Astrocyte (in vitro differentiated cells and primary cell): ENCODE data around the gene TWSG1. TPM values are rescaled to one million over a fixed set of nuclear protein-coding genes. Genes with fewer than 3 reads are reported as not detected.
"Not testable (repeated sequence)": the region's sequence is repeated elsewhere in the genome, so short reads cannot be mapped to it uniquely, and the experiment has no call there.

Source experiments
- DNase-seq: peaks from one replicate; pipeline ENCODE4 v3.0.0-alpha.2; 2010; ENCODE audit warnings: low read depth
- FAIRE-seq: peaks from 2 replicates; lab custom pipeline; 2011; peaks lifted over from hg19 to GRCh38; lab: Jason Lieb, UNC
- H2AFZ ChIP-seq: 2 replicates; pipeline ENCODE4 v1.6.0; 2012; ENCODE audit warnings: low read depth, low read length, inconsistent platforms
- H3K27ac ChIP-seq: 2 replicates; pipeline ENCODE4 v1.5.1; 2011; ENCODE audit warnings: low read depth, low read length, inconsistent platforms
- H3K27me3 ChIP-seq: 2 replicates; pipeline ENCODE4 v1.6.0; 2011; ENCODE audit warnings: low read length, inconsistent platforms; ENCODE audit not compliant: insufficient read depth
- H3K36me3 ChIP-seq: 2 replicates; pipeline ENCODE4 v1.5.1; 2011; ENCODE audit warnings: low read length, inconsistent platforms; ENCODE audit not compliant: insufficient read depth
- H3K4me1 ChIP-seq: 2 replicates; pipeline ENCODE4 v1.5.1; 2011; ENCODE audit warnings: low read length, inconsistent platforms; ENCODE audit not compliant: insufficient read depth
- H3K4me2 ChIP-seq: 2 replicates; pipeline ENCODE4 v1.6.0; 2012; ENCODE audit warnings: low read length, inconsistent platforms
- H3K4me3 ChIP-seq: 2 replicates; pipeline ENCODE4 v1.5.1; 2011; ENCODE audit warnings: low read depth, mild to moderate bottlenecking, low read length, inconsistent platforms; ENCODE audit not compliant: insufficient read depth
- H3K79me2 ChIP-seq: 2 replicates; pipeline ENCODE4 v1.6.0; 2012; ENCODE audit warnings: mild to moderate bottlenecking, low read length, inconsistent platforms; ENCODE audit not compliant: insufficient read depth
- H3K9ac ChIP-seq: 2 replicates; pipeline ENCODE4 v1.6.0; 2012; ENCODE audit warnings: mild to moderate bottlenecking, low read length, inconsistent platforms
- H3K9me3 ChIP-seq: 2 replicates; pipeline ENCODE4 v1.5.1; 2012; ENCODE audit warnings: low read depth, mild to moderate bottlenecking, low read length, inconsistent platforms; ENCODE audit not compliant: insufficient read depth
- H4K20me1 ChIP-seq: 2 replicates; pipeline ENCODE4 v1.6.0; 2012; ENCODE audit warnings: low read length, inconsistent platforms; ENCODE audit not compliant: insufficient read depth
- H3K27ac Mint-ChIP-seq: one replicate; pipeline ENCODE4 v1.8.0; 2021; ENCODE audit warnings: mild to moderate bottlenecking, mixed read lengths; ENCODE audit not compliant: unreplicated experiment
- H3K27me3 Mint-ChIP-seq: one replicate; pipeline ENCODE4 v1.8.0; 2021; ENCODE audit warnings: low read depth, mixed read lengths; ENCODE audit not compliant: unreplicated experiment
- H3K36me3 Mint-ChIP-seq: one replicate; pipeline ENCODE4 v1.8.0; 2021; ENCODE audit warnings: low read depth, mixed read lengths; ENCODE audit not compliant: unreplicated experiment
- H3K4me1 Mint-ChIP-seq: one replicate; pipeline ENCODE4 v1.8.0; 2021; ENCODE audit warnings: low read depth, mixed read lengths; ENCODE audit not compliant: unreplicated experiment
- H3K4me3 Mint-ChIP-seq: one replicate; pipeline ENCODE4 v1.8.0; 2021; ENCODE audit warnings: mild to moderate bottlenecking, moderate library complexity, mixed read lengths; ENCODE audit not compliant: unreplicated experiment
- H3K9me3 Mint-ChIP-seq: one replicate; pipeline ENCODE4 v1.8.0; 2021; ENCODE audit warnings: mild to moderate bottlenecking, mixed read lengths; ENCODE audit not compliant: unreplicated experiment
- CTCF ChIP-seq: IDR thresholded peaks from 2 replicates; pipeline ENCODE4 v1.5.1; 2011; ENCODE audit warnings: low read depth, mild to moderate bottlenecking, inconsistent platforms, low read length, moderate library complexity; ENCODE audit not compliant: insufficient read depth
- EZH2 ChIP-seq: IDR thresholded peaks from 2 replicates; pipeline ENCODE4 v1.6.1; 2012; ENCODE audit warnings: mild to moderate bottlenecking, low read length, inconsistent platforms; ENCODE audit not compliant: insufficient read depth
- total RNA-seq: library from RNA; stranded (reverse); gene quantifications from 2 replicates; pipeline ENCODE4 v1.2.1, GENCODE V29; 2021

The TWSG1 gene
- total RNA-seq, 1 donor from 2014 or later = 48.4 TPM

- no peak overlapping the region for H3K27ac Mint-ChIP-seq
- no peak overlapping the region for H3K4me2 ChIP-seq
Measured at GRCh38 chr18:9364242-9364641, 29.7 kb downstream of the TWSG1 start.

GRCh38 chr18:9365406-9365805 lies 30.8 kb downstream of the TWSG1 start:
- peak overlapping the region; percentile 8 for H3K27ac ChIP-seq
- TF ChIP-seq CTCF (no peak), EZH2 (no peak)
- no peak overlapping the region for H3K4me3 Mint-ChIP-seq
- no peak for FAIRE-seq
- no peaks in the 10 kb centered on the region for H3K27me3 ChIP-seq
- peaks cover 10% of the 10 kb centered on the region for H3K36me3 Mint-ChIP-seq
- H4K20me1 ChIP-seq = peaks cover 6% of the 10 kb centered on the region
- peaks cover 18% of the 10 kb centered on the region for H3K4me1 ChIP-seq
- DNase-seq = peak; percentile 36
- H3K27me3 Mint-ChIP-seq = no peaks in the 10 kb centered on the region
- no peak overlapping the region for H3K4me3 ChIP-seq
- no peak overlapping the region for H3K9ac ChIP-seq
- no peaks in the 10 kb centered on the region for H3K36me3 ChIP-seq
- H3K27ac Mint-ChIP-seq = peak overlapping the region; percentile 66
- peak overlapping the region; percentile 37 for H3K4me2 ChIP-seq
- H3K79me2 ChIP-seq = peaks cover 9% of the 10 kb centered on the region
- H2AFZ ChIP-seq = no peak overlapping the region
- H3K4me1 Mint-ChIP-seq = peaks cover 21% of the 10 kb centered on the region
- no peaks in the 10 kb centered on the region for H3K9me3 Mint-ChIP-seq
- H3K9me3 ChIP-seq = no peaks in the 10 kb centered on the region

More at GRCh38 chr18:9364242-9364641, 29.7 kb downstream of the TWSG1 start:
- Mint-ChIP-seq H3K36me3 (peaks cover 7% of the 10 kb centered on the region), H3K4me3 (no peak overlapping the region), H3K4me1 (peaks cover 21% of the 10 kb centered on the region), H3K9me3 (no peaks in the 10 kb centered on the region), H3K27me3 (no peaks in the 10 kb centered on the region)
- peaks cover 18% of the 10 kb centered on the region for H3K4me1 ChIP-seq
- no peak overlapping the region for H3K4me3 ChIP-seq
- H3K27ac ChIP-seq = no peak overlapping the region
- H4K20me1 ChIP-seq = peaks cover 7% of the 10 kb centered on the region
- H2AFZ ChIP-seq = no peak overlapping the region
- FAIRE-seq (no peak), DNase-seq (peak; percentile 4)
- H3K36me3 ChIP-seq = no peaks in the 10 kb centered on the region
- TF ChIP-seq CTCF = no peak
- TF ChIP-seq EZH2 = no peak
- no peaks in the 10 kb centered on the region for H3K27me3 ChIP-seq
- no peaks in the 10 kb centered on the region for H3K9me3 ChIP-seq
- peaks cover 12% of the 10 kb centered on the region for H3K79me2 ChIP-seq
- H3K9ac ChIP-seq = no peak overlapping the region

- Histone ChIP-seq H3K4me3 (no peak overlapping the region), H3K79me2 (peaks cover 9% of the 10 kb centered on the region), H3K4me2 (peak overlapping the region; percentile 8), H3K4me1 (peaks cover 18% of the 10 kb centered on the region), H3K27me3 (no peaks in the 10 kb centered on the region), H3K27ac (no peak overlapping the region), H3K36me3 (no peaks in the 10 kb centered on the region), H4K20me1 (peaks cover 6% of the 10 kb centered on the region), H3K9me3 (no peaks in the 10 kb centered on the region), H2AFZ (no peak overlapping the region), H3K9ac (no peak overlapping the region)
- FAIRE-seq (peak; percentile 49), DNase-seq (peak; percentile 42)
- peak overlapping the region; percentile 6 for H3K27ac Mint-ChIP-seq
- no peaks in the 10 kb centered on the region for H3K9me3 Mint-ChIP-seq
- H3K4me1 Mint-ChIP-seq = peaks cover 21% of the 10 kb centered on the region
- peaks cover 10% of the 10 kb centered on the region for H3K36me3 Mint-ChIP-seq
- H3K4me3 Mint-ChIP-seq = no peak overlapping the region
- TF ChIP-seq EZH2 (no peak), CTCF (peak; percentile 33)
- no peaks in the 10 kb centered on the region for H3K27me3 Mint-ChIP-seq
Measured at GRCh38 chr18:9366126-9366714, 31.6 kb downstream of the TWSG1 start.

- H3K27ac Mint-ChIP-seq = peak overlapping the region; percentile 36
- not testable (repeated sequence) for H3K9me3 Mint-ChIP-seq, H3K4me2 ChIP-seq, H3K4me1 Mint-ChIP-seq, H3K4me3 Mint-ChIP-seq, H3K27ac ChIP-seq, H4K20me1 ChIP-seq, H3K9ac ChIP-seq, H3K27me3 ChIP-seq, H3K9me3 ChIP-seq, H3K36me3 ChIP-seq, H3K79me2 ChIP-seq, H3K4me3 ChIP-seq, DNase-seq, H3K27me3 Mint-ChIP-seq, H3K36me3 Mint-ChIP-seq, H3K4me1 ChIP-seq, H2AFZ ChIP-seq, FAIRE-seq
Measured at GRCh38 chr18:9373254-9373653, 38.7 kb downstream of the TWSG1 start.
